Heart left ventricle (tissue), 16 donors: ENCODE results near the gene PFN1. TPM values are rescaled to one million over a fixed set of nuclear protein-coding genes. Genes with fewer than 3 reads are reported as not detected.

ENCODE experiments used
- ATAC-seq, 4 donors: fragments of 200-7000 bp; cut with Tn5 transposase; one replicate each; pipeline ENCODE4 v1.9.1; 2020 to 2022; ENCODE audit warnings: moderate library complexity in 4 of 4, mild to moderate bottlenecking in 3 of 4, moderate number of reproducible peaks in 1 of 4
- DNase-seq, 5 donors: peaks; one replicate each; pipeline ENCODE4 v3.0.0-alpha.2; 2020
- H3K27ac ChIP-seq, 12 donors: fragments of 200-600 bp; sonication (generic) in 4 of 12; one replicate each; pipeline versions ENCODE4 v1.5.0 to v1.8.0; 2016 to 2022; ENCODE audit warnings: mild to moderate bottlenecking in 2 of 12
- H3K27me3 ChIP-seq, 9 donors: fragments of 200-600 bp; sonication (generic) in 2 of 9; one replicate each; pipeline versions ENCODE4 v1.5.1 to v1.8.0; 2016 to 2022; ENCODE audit warnings: mild to moderate bottlenecking in 3 of 9
- H3K36me3 ChIP-seq, 9 donors: fragments of 200-600 bp; sonication (generic) in 2 of 9; one replicate each; pipeline versions ENCODE4 v1.5.0 to v1.8.0; 2018 to 2022; ENCODE audit warnings: mild to moderate bottlenecking in 2 of 9
- H3K4me1 ChIP-seq, 12 donors: fragments of 200-600 bp; sonication (generic) in 4 of 12; one replicate each; pipeline versions ENCODE4 v1.5.0 to v1.8.0; 2016 to 2022; ENCODE audit warnings: mild to moderate bottlenecking in 3 of 12
- H3K4me3 ChIP-seq, 12 donors: fragments of 200-600 bp; sonication (generic) in 4 of 12; one replicate each; pipeline versions ENCODE4 v1.5.0 to v1.8.0; 2017 to 2022; ENCODE audit warnings: mild to moderate bottlenecking in 9 of 12, moderate library complexity in 4 of 12
- H3K9me3 ChIP-seq, 12 donors: fragments of 200-600 bp; sonication (generic) in 4 of 12; one replicate each; pipeline versions ENCODE4 v1.5.0 to v1.8.0; 2016 to 2022; ENCODE audit warnings: mild to moderate bottlenecking in 1 of 12
- POLR2A ChIP-seq, 2 donors: fragments of 450-650 bp; IDR thresholded peaks; one replicate each; pipeline ENCODE4 v1.6.1; 2017; ENCODE audit warnings: antibody characterized with exemption in 2 of 2, mild to moderate bottlenecking in 2 of 2, moderate library complexity in 2 of 2
- WGBS, 4 donors: extraction: QIAGEN DNeasy Blood & Tissue Kit in 2 of 4; methylation state at CpG; one replicate each; pipeline versions ENCODE4 v1.1.5 to v1.1.7; 2013 to 2018; 5-methylcytosine and 5-hydroxymethylcytosine counted together
- intact Hi-C, 10 donors: fragments of 100-400 bp; cut with DNase I; formaldehyde crosslinking; loops; one replicate each; pipeline versions ENCODE4 v1.11.1 to v1.14.2; 2022
- polyA plus RNA-seq, 2 donors: library from polyadenylated mRNA; stranded (reverse); fragments of 200-250 nt; gene quantifications; one replicate each; pipeline ENCODE4 v1.2.3, GENCODE V29; 2013
- total RNA-seq, 9 donors: library from RNA; depleted of rRNA in 2 of 9; stranded (reverse); fragments of >200 nt in 2 of 9; fragmentation: NEBNext Ultra II Directional in 3 of 9; extraction: Animal tissue kit (Norgen Biotek cat#: 25700) in 3 of 9; gene quantifications; one replicate each; pipeline versions ENCODE4 v1.1.0 to v1.2.4, GENCODE V29; 2016 to 2023
- TF ChIP-seq, protein P1 (sequence below), 12 donors: fragments of 200-600 bp; sonication (generic) in 4 of 12; IDR thresholded peaks; one replicate each; pipeline versions ENCODE4 v1.5.0 to v1.8.0; 2018 to 2022; ENCODE audit warnings: antibody characterized with exemption in 12 of 12, mild to moderate bottlenecking in 5 of 12
- donor health status: ischemic (EF 13 %, LVEDD 7.1; RV severe dilation, severe dysfunction).
- donor health status: healthy with polysubstance abuse.
- donor health status: DM: no; HTN: yes; CAD: no.
- donor health status: DM: no; HTN: no; CAD: no.
- donor health status: ischemic (EF 25% LVEDD 6.9; RV normal size, moderate dysfunction).
- donor health status: ischemic (EF 25% LVEDD 5.7; RV mildly dilated, moderate dysfunction).
- donor health status: healthy.
- donor health status: DM: yes; HTN: yes; CAD: no.
- donor health status: ischemic (EF 35%, LVEDD 5.7; RV mildly dilated, moderate dysfunction).
- donor health status: nonischemic (EF 11% LVEDD 7.7; RV severe dilation, severe dysfunction).
- donor health status: DM: yes; HTN: yes; CAD: no.
- donor health status: PGD.
- donor health status: ischemic (EF 29% LVEDD 5.4; RV normal size, mild dysfunction).
- donor health status: nonischemic (EF 23%, LVEDD 6.1; RV moderate dilation, normal function).

The PFN1 gene
- total and polyA plus RNA-seq, 11 donors, result 145 to 982 (median 234) TPM

DNA sequence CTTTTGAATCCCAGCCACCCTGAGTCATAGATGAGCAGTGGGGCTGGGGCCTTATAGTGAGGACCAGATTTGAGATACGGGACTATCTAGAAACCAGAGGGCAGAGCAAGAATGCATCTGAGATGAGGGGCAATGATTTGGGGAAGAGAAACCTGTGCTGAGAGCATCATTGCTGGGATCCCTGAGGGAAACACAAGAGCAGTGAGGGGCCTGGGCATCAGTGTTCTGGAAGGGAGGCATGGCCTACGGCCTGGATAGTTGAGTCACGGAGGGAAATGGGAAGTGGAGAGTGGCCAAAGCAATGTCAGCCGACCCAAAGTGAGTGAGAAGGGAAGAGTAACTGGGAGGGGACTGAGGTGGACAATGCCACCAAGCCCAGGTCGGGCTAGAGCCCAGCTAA lies 34.0 kb upstream of the PFN1 start:
- no peaks in the 10 kb centered on the region for H3K27me3 ChIP-seq
- DNase-seq, result no peak
- ATAC-seq, result no peak
- intact Hi-C loops, result loop anchor here in 7 of 10 donors (5.0 to 10.0 kb wide), 2 partner anchors 48 to 80 kb away; partner anchors contain the start of gene GP1BA (in 2 of the 7)
- TF ChIP-seq, protein P1, sequence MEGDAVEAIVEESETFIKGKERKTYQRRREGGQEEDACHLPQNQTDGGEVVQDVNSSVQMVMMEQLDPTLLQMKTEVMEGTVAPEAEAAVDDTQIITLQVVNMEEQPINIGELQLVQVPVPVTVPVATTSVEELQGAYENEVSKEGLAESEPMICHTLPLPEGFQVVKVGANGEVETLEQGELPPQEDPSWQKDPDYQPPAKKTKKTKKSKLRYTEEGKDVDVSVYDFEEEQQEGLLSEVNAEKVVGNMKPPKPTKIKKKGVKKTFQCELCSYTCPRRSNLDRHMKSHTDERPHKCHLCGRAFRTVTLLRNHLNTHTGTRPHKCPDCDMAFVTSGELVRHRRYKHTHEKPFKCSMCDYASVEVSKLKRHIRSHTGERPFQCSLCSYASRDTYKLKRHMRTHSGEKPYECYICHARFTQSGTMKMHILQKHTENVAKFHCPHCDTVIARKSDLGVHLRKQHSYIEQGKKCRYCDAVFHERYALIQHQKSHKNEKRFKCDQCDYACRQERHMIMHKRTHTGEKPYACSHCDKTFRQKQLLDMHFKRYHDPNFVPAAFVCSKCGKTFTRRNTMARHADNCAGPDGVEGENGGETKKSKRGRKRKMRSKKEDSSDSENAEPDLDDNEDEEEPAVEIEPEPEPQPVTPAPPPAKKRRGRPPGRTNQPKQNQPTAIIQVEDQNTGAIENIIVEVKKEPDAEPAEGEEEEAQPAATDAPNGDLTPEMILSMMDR (IDR thresholded peaks at IDR 0.05), result no peak
- no peak for TF ChIP-seq POLR2A (IDR thresholded peaks at IDR 0.05)
- no peak overlapping the region for H3K27ac ChIP-seq
- H3K36me3 ChIP-seq, result peaks cover 0 to 76% (median 68%) of the 10 kb centered on the region in 9 donors
- 63 to 78% (median 71%) methylated on average over 5 of the region's 5 CpGs for WGBS, 4 donors
- H3K9me3 ChIP-seq, result no peaks in the 10 kb centered on the region
- peaks cover 0 to 55% (median 13%) of the 10 kb centered on the region in 12 donors for H3K4me1 ChIP-seq
- no peak overlapping the region for H3K4me3 ChIP-seq

DNA sequence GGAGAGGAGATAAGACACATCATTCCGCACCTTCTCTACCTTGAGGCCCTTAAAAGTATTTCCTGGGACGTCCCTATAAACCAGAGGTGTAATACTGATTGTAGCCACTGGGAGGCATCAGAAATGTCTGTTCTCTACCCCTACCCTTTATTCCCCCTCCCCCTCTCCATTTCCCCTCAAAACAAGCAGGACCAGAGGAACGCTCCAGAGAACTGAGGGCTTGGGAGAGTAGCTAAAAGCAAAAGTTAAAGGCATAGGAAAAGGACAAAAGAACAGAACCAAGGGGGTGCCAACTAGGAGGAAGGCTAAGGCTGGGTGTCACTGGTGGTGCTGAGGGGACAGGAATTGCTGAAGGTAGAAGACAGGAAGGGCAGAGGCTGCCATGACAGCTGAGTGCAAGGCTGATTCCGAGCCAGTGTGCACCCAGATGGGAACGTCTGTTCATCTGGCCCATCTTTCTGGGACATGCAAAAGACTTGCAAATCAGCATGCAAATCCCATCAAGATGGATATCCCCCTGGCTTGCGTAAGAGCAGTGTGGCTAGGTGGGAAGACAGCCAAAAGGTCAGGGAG lies 32.4 kb upstream of the PFN1 start:
- H3K9me3 ChIP-seq, result no peaks in the 10 kb centered on the region
- 39 to 42% (median 40%) methylated on average over 6 of the region's 6 CpGs for WGBS, 4 donors
- DNase-seq (no peak), ATAC-seq (peak in 3 of 4 donors; percentile 48 to 59 (median 53))
- no peaks in the 10 kb centered on the region for H3K27me3 ChIP-seq
- no peak for TF ChIP-seq POLR2A (IDR thresholded peaks at IDR 0.05)
- TF ChIP-seq, protein P1 (IDR thresholded peaks at IDR 0.05), result peak; percentile 62 to 77 (median 68)
- H3K4me1 ChIP-seq, result peaks cover 0 to 43% (median 1%) of the 10 kb centered on the region in 12 donors
- no peak overlapping the region for H3K27ac ChIP-seq
- peaks cover 0 to 91% (median 81%) of the 10 kb centered on the region in 9 donors for H3K36me3 ChIP-seq
- intact Hi-C loops, result loop anchor here in 8 of 10 donors (2.0 to 10.0 kb wide), 3 partner anchors 46 to 82 kb away; partner anchors contain the start of gene GP1BA (in 2 of the 8)
- no peak overlapping the region for H3K4me3 ChIP-seq

DNA sequence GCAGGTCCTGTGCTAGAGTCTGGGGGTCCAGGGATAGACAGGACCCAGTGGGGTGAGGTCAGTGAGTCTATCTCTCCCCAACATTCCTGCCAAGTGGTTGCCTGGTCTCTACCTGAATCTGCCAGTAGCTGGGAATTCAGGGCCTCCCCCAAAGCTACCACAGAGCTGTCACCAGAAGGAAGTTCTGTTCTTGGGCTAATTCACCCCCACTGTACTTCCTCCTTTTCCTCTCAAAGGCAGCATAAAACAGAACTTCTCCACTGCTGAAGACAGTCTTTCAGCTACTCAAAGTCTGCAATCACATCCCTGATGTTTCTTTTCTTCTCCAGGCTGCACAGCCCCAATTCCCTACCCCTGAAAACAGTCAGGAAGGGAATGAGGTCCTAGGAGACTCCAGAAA lies 30.4 kb upstream of the PFN1 start:
- H3K4me3 ChIP-seq, result no peak overlapping the region
- H3K36me3 ChIP-seq, result peaks cover 0 to 96% (median 83%) of the 10 kb centered on the region in 9 donors
- TF ChIP-seq, protein P1 (IDR thresholded peaks at IDR 0.05), result no peak
- no peak for TF ChIP-seq POLR2A (IDR thresholded peaks at IDR 0.05)
- peak overlapping the region in 1 of 12 donors; percentile 58 for H3K27ac ChIP-seq
- no peaks in the 10 kb centered on the region for H3K9me3 ChIP-seq
- intact Hi-C loops, result loop anchor here in 2 of 10 donors (2.0 to 5.0 kb wide), 2 partner anchors 41 to 84 kb away; no protein-coding TSS in a partner anchor
- DNase-seq (no peak), ATAC-seq (peak in 1 of 4 donors; percentile 6)
- H3K4me1 ChIP-seq, result peaks cover 0 to 51% (median 12%) of the 10 kb centered on the region in 12 donors
- H3K27me3 ChIP-seq, result no peaks in the 10 kb centered on the region

DNA sequence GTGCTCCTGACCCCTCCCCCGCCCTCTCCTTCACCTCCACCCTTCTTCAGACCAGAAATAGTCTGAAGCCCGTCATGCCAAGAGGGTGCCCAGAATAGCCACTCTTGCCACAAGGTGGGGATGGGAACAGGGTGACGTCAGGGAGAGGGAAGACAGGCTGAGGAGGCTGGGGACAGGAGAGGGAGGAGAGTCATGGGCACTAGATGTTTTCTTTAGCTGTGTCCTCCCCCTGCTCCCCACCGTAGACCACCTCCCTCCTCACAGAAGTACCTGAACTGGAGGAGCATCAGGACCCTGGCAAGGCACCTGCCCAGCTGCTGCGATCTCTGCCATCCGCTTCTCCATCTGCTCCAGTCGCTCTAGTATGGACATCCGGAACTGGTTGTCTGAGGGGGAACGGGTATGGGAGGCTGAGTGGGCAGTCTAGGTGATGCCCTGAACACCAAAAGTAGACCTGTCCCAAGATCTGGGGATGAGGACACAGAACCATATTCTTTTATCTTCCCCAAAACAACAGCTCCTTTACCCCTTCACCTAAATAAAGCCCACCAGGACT lies 25.9 kb upstream of the PFN1 start:
- Histone ChIP-seq H3K4me1 (peaks cover 0 to 50% (median 24%) of the 10 kb centered on the region in 12 donors), H3K9me3 (no peaks in the 10 kb centered on the region)
- 58 to 77% (median 61%) methylated on average over 9 of the region's 9 CpGs for WGBS, 4 donors

More for the DNA sequence above, 25.9 kb upstream of the PFN1 start:
- Histone ChIP-seq H3K4me3 (no peak overlapping the region), H3K27me3 (no peaks in the 10 kb centered on the region), H3K36me3 (peaks cover 0 to 98% (median 93%) of the 10 kb centered on the region in 9 donors), H3K27ac (peak overlapping the region in 11 of 12 donors; percentile 47 to 82 (median 68))
- ATAC-seq (peak; percentile 80 to 87 (median 84)), DNase-seq (peak in 4 of 5 donors; percentile 63 to 89 (median 74))
- TF ChIP-seq, protein P1 (IDR thresholded peaks at IDR 0.05), result no peak
- TF ChIP-seq POLR2A (IDR thresholded peaks at IDR 0.05), result peak in 1 of 2 donors; percentile 42
- intact Hi-C loops, result loop anchor here in 2 of 10 donors (5.0 kb wide), 2 partner anchors 37 to 57 kb away; no protein-coding TSS in a partner anchor
